HG03342 (cell line): ENCODE data around the gene MYLK3.

Experiments
- ATAC-seq: cut with Tn5 transposase; IDR thresholded peaks from one replicate; pipeline ENCODE4 v1.9.1; 2021; ENCODE audit warnings: mild to moderate bottlenecking, moderate library complexity; ENCODE audit not compliant: unreplicated experiment

MYLK3 gene

GRCh38 chr16:46759309-46759708, 11.2 kb upstream of the MYLK3 start:
- no peak for ATAC-seq

- no peak for ATAC-seq
These were observed 9.4 kb upstream of the MYLK3 start for GRCh38 chr16:46757339-46758050.

GRCh38 chr16:46756772-46757171, 8.6 kb upstream of the MYLK3 start:
- ATAC-seq, result no peak

GRCh38 chr16:46753015-46753414, 4.9 kb upstream of the MYLK3 start:
- no peak for ATAC-seq

GRCh38 chr16:46751381-46751780, 3.2 kb upstream of the MYLK3 start:
- no peak for ATAC-seq

GRCh38 chr16:46748775-46749705, 896 bp upstream of the MYLK3 start:
- ATAC-seq, result no peak

- no peak for ATAC-seq
These were observed 1.0 kb downstream of the MYLK3 start for GRCh38 chr16:46746821-46747776.

GRCh38 chr16:46745617-46746016, 2.5 kb downstream of the MYLK3 start:
- ATAC-seq, result no peak

GRCh38 chr16:46743232-46743719, 4.9 kb downstream of the MYLK3 start:
- ATAC-seq, result no peak

GRCh38 chr16:46739934-46740333, 8.2 kb downstream of the MYLK3 start:
- ATAC-seq, result no peak

- no peak for ATAC-seq
These were observed 10.4 kb downstream of the MYLK3 start for GRCh38 chr16:46737621-46738214.

GRCh38 chr16:46736695-46737094, 11.4 kb downstream of the MYLK3 start:
- no peak for ATAC-seq

GRCh38 chr16:46733319-46733830, 14.8 kb downstream of the MYLK3 start:
- ATAC-seq, result no peak

GRCh38 chr16:46732561-46732960, 15.6 kb downstream of the MYLK3 start:
- no peak for ATAC-seq

- ATAC-seq, result no peak
These were observed 16.2 kb downstream of the MYLK3 start for GRCh38 chr16:46731691-46732555.

GRCh38 chr16:46730801-46731690, 17.1 kb downstream of the MYLK3 start:
- ATAC-seq, result no peak

GRCh38 chr16:46730126-46730525, 18.0 kb downstream of the MYLK3 start:
- no peak for ATAC-seq

- ATAC-seq, result no peak
These were observed 18.7 kb downstream of the MYLK3 start for GRCh38 chr16:46729326-46729995.
